CD14-positive monocyte (primary cell): Measurements from ENCODE around the gene EIF4E1B. TPM values are rescaled to one million over a fixed set of nuclear protein-coding genes. Genes with fewer than 3 reads are reported as not detected.

ENCODE experiments used
- DNase-seq, 3 donors: peaks; one replicate each; pipeline ENCODE4 v3.0.0-alpha.2; 2011 to 2022
- H2AFZ ChIP-seq: 2 replicates; pipeline ENCODE4 v1.6.0; 2012; ENCODE audit warnings: mild to moderate bottlenecking, low read depth, low read length, inconsistent platforms; ENCODE audit not compliant: insufficient read depth, poor library complexity, severe bottlenecking
- H3K27ac ChIP-seq, 2 donors: 1 replicate in 1 of 2; 2 replicates in 1 of 2; pipeline ENCODE4 v1.5.1; 2012 to 2013; ENCODE audit warnings: low read length in 2 of 2, control low read depth in 1 of 2, inconsistent platforms in 1 of 2, low read depth in 1 of 2, mild to moderate bottlenecking in 1 of 2
- H3K27me3 ChIP-seq, 2 donors: one replicate each; pipeline versions ENCODE4 v1.6.0 to v1.6.1; 2011 to 2013; ENCODE audit warnings: low read length in 2 of 2; ENCODE audit not compliant: control insufficient read depth in 2 of 2, insufficient read depth in 2 of 2
- H3K36me3 ChIP-seq, 2 donors: replicated peaks in 1 of 2; 1 replicate in 1 of 2; 2 replicates in 1 of 2; pipeline versions ENCODE4 v1.5.1 to v1.6.1; 2012 to 2013; ENCODE audit warnings: low read length in 2 of 2, control low read depth in 1 of 2, inconsistent platforms in 1 of 2, mild to moderate bottlenecking in 1 of 2; ENCODE audit not compliant: insufficient read depth in 2 of 2, control insufficient read depth in 1 of 2
- H3K4me1 ChIP-seq, 2 donors: 1 replicate in 1 of 2; 2 replicates in 1 of 2; pipeline versions ENCODE4 v1.5.1 to v1.6.1; 2012 to 2013; ENCODE audit warnings: low read length in 2 of 2, control low read depth in 1 of 2, inconsistent platforms in 1 of 2, mild to moderate bottlenecking in 1 of 2, moderate library complexity in 1 of 2; ENCODE audit not compliant: insufficient read depth in 2 of 2, control insufficient read depth in 1 of 2
- H3K4me2 ChIP-seq: replicated peaks from 2 replicates; pipeline ENCODE3; 2012; ENCODE audit warnings: low read length, moderate library complexity, mild to moderate bottlenecking; ENCODE audit not compliant: poor library complexity, severe bottlenecking; ENCODE audit errors: extremely low read depth
- H3K4me3 ChIP-seq, 3 experiments: fragments of 200-600 bp in 1 of 3; sonication (generic) in 1 of 3; replicated peaks in 1 of 3; 1 replicate in 2 of 3; 2 replicates in 1 of 3; pipeline ENCODE4 v1.5.1; 2011 to 2013; ENCODE audit warnings: low read length in 3 of 3, mild to moderate bottlenecking in 3 of 3, control low read depth in 2 of 3, low read depth in 2 of 3, inconsistent platforms in 1 of 3, moderate library complexity in 1 of 3
- H3K79me2 ChIP-seq: 2 replicates; pipeline ENCODE4 v1.6.0; 2012; ENCODE audit warnings: mild to moderate bottlenecking, control low read depth, inconsistent platforms, low read length, moderate library complexity; ENCODE audit not compliant: insufficient read depth
- H3K9ac ChIP-seq: 2 replicates; pipeline ENCODE4 v1.6.0; 2017; ENCODE audit warnings: low read length, mild to moderate bottlenecking; ENCODE audit not compliant: insufficient read depth, poor library complexity, severe bottlenecking
- H3K9me3 ChIP-seq, 2 donors: replicated peaks in 1 of 2; 1 replicate in 1 of 2; 2 replicates in 1 of 2; pipeline versions ENCODE4 v1.5.1 to v1.6.1; 2012 to 2013; ENCODE audit warnings: low read length in 2 of 2, control low read depth in 1 of 2; ENCODE audit not compliant: control insufficient read depth in 1 of 2, insufficient read depth in 1 of 2
- H4K20me1 ChIP-seq: 2 replicates; pipeline ENCODE4 v1.6.0; 2012; ENCODE audit warnings: mild to moderate bottlenecking, low read length, control low read depth, moderate library complexity; ENCODE audit not compliant: insufficient read depth
- H3K27ac Mint-ChIP-seq, 7 donors: one replicate each; pipeline ENCODE4 v1.8.0; 2020; ENCODE audit warnings: mild to moderate bottlenecking in 7 of 7, mixed read lengths in 7 of 7, moderate library complexity in 6 of 7, inconsistent platforms in 2 of 7
- H3K27me3 Mint-ChIP-seq, 3 donors: one replicate each; pipeline ENCODE4 v1.8.0; 2021 to 2022; ENCODE audit warnings: low read depth in 3 of 3, mild to moderate bottlenecking in 3 of 3, mixed read lengths in 3 of 3, moderate library complexity in 3 of 3, inconsistent platforms in 1 of 3
- H3K36me3 Mint-ChIP-seq, 2 donors: one replicate each; pipeline ENCODE4 v1.8.0; 2020; ENCODE audit warnings: mixed read lengths in 2 of 2, inconsistent platforms in 1 of 2, mild to moderate bottlenecking in 1 of 2
- H3K4me1 Mint-ChIP-seq: one replicate; pipeline ENCODE4 v1.8.0; 2020; ENCODE audit warnings: mild to moderate bottlenecking, mixed read lengths
- H3K4me3 Mint-ChIP-seq, 2 donors: one replicate each; pipeline ENCODE4 v1.8.0; 2020; ENCODE audit warnings: mild to moderate bottlenecking in 2 of 2, mixed read lengths in 2 of 2, moderate library complexity in 1 of 2
- H3K9me3 Mint-ChIP-seq, 7 donors: one replicate each; pipeline ENCODE4 v1.8.0; 2020 to 2022; ENCODE audit warnings: mixed read lengths in 7 of 7, mild to moderate bottlenecking in 6 of 7, moderate library complexity in 6 of 7, inconsistent platforms in 2 of 7
- WGBS: methylation state at CpG from one replicate; pipeline ENCODE4 v1.1.5; 2013; ENCODE audit warnings: missing lambda C conversion rate; ENCODE audit not compliant: insufficient coverage; 5-methylcytosine and 5-hydroxymethylcytosine counted together
- intact Hi-C, 2 donors: fragments of 100-400 bp; cut with micrococcal nuclease; formaldehyde crosslinking; loops; one replicate each; pipeline versions ENCODE4 v1.15.0 to v1.15.1; 2023
- polyA plus RNA-seq, 3 donors: library from polyadenylated mRNA; depleted of rRNA in 1 of 3; unstranded in 2 of 3; stranded (reverse) in 1 of 3; fragments of 300-500 nt in 2 of 3; fragments of >200 nt in 1 of 3; fragmentation: Illumina TruSeq in 2 of 3; gene quantifications; 1 replicate in 2 of 3; 2 replicates in 1 of 3; pipeline ENCODE4 v1.2.3, GENCODE V29; 2012 to 2021
- TF ChIP-seq, protein P1 (sequence below): fragments of 200-600 bp; IDR thresholded peaks from one replicate; pipeline ENCODE4 v1.8.0; 2022; ENCODE audit warnings: antibody characterized with exemption, mild to moderate bottlenecking

The EIF4E1B gene
- polyA plus RNA-seq, 3 donors = not detected

GRCh38 chr5:176671890-176672747 is 41.6 kb downstream of the EIF4E1B start:
- H3K36me3 Mint-ChIP-seq = no peaks in the 10 kb centered on the region
- TF ChIP-seq, protein P1, sequence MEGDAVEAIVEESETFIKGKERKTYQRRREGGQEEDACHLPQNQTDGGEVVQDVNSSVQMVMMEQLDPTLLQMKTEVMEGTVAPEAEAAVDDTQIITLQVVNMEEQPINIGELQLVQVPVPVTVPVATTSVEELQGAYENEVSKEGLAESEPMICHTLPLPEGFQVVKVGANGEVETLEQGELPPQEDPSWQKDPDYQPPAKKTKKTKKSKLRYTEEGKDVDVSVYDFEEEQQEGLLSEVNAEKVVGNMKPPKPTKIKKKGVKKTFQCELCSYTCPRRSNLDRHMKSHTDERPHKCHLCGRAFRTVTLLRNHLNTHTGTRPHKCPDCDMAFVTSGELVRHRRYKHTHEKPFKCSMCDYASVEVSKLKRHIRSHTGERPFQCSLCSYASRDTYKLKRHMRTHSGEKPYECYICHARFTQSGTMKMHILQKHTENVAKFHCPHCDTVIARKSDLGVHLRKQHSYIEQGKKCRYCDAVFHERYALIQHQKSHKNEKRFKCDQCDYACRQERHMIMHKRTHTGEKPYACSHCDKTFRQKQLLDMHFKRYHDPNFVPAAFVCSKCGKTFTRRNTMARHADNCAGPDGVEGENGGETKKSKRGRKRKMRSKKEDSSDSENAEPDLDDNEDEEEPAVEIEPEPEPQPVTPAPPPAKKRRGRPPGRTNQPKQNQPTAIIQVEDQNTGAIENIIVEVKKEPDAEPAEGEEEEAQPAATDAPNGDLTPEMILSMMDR = no peak
- peaks cover 18 to 39% (median 22%) of the 10 kb centered on the region in 3 donors for H3K27me3 Mint-ChIP-seq
- no peaks in the 10 kb centered on the region for H3K27me3 ChIP-seq
- no peak for DNase-seq
- no peaks in the 10 kb centered on the region for H3K9me3 ChIP-seq
- no peak overlapping the region for H3K27ac ChIP-seq
- no peak overlapping the region for H2AFZ ChIP-seq
- no peak overlapping the region for H3K4me2 ChIP-seq
- no peaks in the 10 kb centered on the region for H4K20me1 ChIP-seq
- 72% methylated on average over 9 of the region's 18 CpGs for WGBS
- intact Hi-C loops = no loop called here
- H3K4me3 Mint-ChIP-seq = no peak overlapping the region
- no peaks in the 10 kb centered on the region for H3K4me1 ChIP-seq
- H3K36me3 ChIP-seq = no peaks in the 10 kb centered on the region
- H3K9me3 Mint-ChIP-seq = peaks cover 0 to 6% (median 0%) of the 10 kb centered on the region in 7 donors
- H3K4me1 Mint-ChIP-seq = no peaks in the 10 kb centered on the region
- no peaks in the 10 kb centered on the region for H3K79me2 ChIP-seq
- H3K4me3 ChIP-seq = no peak overlapping the region
- no peak overlapping the region for H3K9ac ChIP-seq
- no peak overlapping the region for H3K27ac Mint-ChIP-seq

DNA sequence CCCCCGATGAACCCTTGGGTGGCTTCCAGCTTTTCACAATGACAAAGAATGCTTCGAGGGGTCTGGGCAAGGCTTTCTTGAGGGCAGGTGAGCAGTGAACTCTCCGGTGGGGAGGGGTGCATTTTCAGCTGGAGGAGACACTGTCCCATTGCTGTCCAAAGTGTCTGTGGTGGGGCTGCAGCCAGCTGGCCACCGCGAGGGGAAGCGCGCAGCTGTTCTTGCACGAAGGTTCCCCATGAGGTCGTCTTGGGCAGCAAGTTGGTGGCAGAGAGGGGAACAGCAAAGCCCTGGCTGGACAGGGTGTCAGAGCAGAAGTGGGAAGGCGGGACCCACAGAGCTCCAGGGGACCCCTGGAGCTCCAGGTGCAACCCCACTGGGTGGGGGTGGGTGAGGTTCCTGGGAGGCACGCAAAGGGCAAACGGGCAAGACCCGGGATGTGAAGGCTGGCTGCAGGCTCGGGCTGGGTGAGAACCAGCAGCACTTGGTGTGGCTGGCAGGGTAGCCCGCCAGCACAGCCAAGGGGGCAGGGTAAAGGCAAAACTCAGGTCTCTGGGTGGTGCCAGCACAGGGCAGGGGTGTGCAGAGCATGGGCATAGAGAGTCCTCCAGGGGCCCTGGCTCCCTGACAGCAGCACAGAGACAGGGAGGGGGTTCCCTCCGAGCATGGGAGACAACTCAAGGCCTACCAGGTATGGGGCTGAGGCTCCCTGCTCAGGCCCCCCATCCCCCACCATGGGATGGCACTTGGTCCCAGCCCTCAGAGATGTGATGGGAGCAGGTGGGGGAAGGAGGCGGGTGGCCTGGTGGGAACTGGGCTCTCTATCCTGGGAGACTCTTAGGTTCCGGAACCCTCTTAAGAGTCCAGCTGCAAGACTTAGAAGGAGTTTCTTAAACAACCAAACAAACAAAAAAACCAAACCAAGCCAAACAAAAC is 43.4 kb downstream of the EIF4E1B start:
- Histone ChIP-seq H3K9me3 (no peaks in the 10 kb centered on the region), H3K27me3 (peaks cover 0 to 9% of the 10 kb centered on the region in 2 donors), H3K4me2 (no peak overlapping the region), H3K79me2 (no peaks in the 10 kb centered on the region), H3K9ac (no peak overlapping the region), H2AFZ (no peak overlapping the region), H3K4me1 (no peaks in the 10 kb centered on the region), H3K36me3 (no peaks in the 10 kb centered on the region), H4K20me1 (no peaks in the 10 kb centered on the region), H3K4me3 (no peak overlapping the region), H3K27ac (no peak overlapping the region)
- Mint-ChIP-seq H3K4me3 (no peak overlapping the region), H3K36me3 (no peaks in the 10 kb centered on the region), H3K27me3 (peaks cover 28 to 42% (median 33%) of the 10 kb centered on the region in 3 donors), H3K9me3 (no peaks in the 10 kb centered on the region), H3K4me1 (no peaks in the 10 kb centered on the region), H3K27ac (no peak overlapping the region)
- intact Hi-C loops = no loop called here
- no peak for DNase-seq
- 93% methylated on average over 13 of the region's 18 CpGs for WGBS
- TF ChIP-seq, protein P1 = no peak
